Heart right ventricle (tissue), 16 donors: Measurements from ENCODE around the gene NXN. TPM values are rescaled to one million over a fixed set of nuclear protein-coding genes. Genes with fewer than 3 reads are reported as not detected.
"Not testable (repeated sequence)": the region's sequence is repeated elsewhere in the genome, so short reads cannot be mapped to it uniquely, and the experiment has no call there.

Experiments used
- ATAC-seq, 8 donors: fragments of 200-7000 bp; cut with Tn5 transposase; one replicate each; pipeline ENCODE4 v1.9.1; 2020; ENCODE audit warnings: mild to moderate bottlenecking in 8 of 8, moderate library complexity in 8 of 8, moderate number of reproducible peaks in 1 of 8
- DNase-seq, 2 donors: peaks; one replicate each; pipeline ENCODE4 v3.0.0-alpha.2; 2020
- H3K27ac ChIP-seq, 10 donors: fragments of 200-600 bp; sonication (generic) in 2 of 10; one replicate each; pipeline versions ENCODE4 v1.5.0 to v1.8.0; 2020 to 2022; ENCODE audit warnings: mild to moderate bottlenecking in 3 of 10
- H3K27me3 ChIP-seq, 7 donors: fragments of 200-600 bp; one replicate each; pipeline ENCODE4 v1.8.0; 2021 to 2022; ENCODE audit warnings: mild to moderate bottlenecking in 2 of 7
- H3K36me3 ChIP-seq, 9 donors: fragments of 200-600 bp; sonication (generic) in 1 of 9; one replicate each; pipeline versions ENCODE4 v1.5.0 to v1.8.0; 2020 to 2022; ENCODE audit warnings: mild to moderate bottlenecking in 2 of 9
- H3K4me1 ChIP-seq, 9 donors: fragments of 200-600 bp; sonication (generic) in 1 of 9; one replicate each; pipeline versions ENCODE4 v1.5.0 to v1.8.0; 2020 to 2022; ENCODE audit warnings: mild to moderate bottlenecking in 4 of 9
- H3K4me3 ChIP-seq, 10 donors: fragments of 200-600 bp; sonication (generic) in 2 of 10; one replicate each; pipeline versions ENCODE4 v1.5.0 to v1.8.0; 2020 to 2022; ENCODE audit warnings: mild to moderate bottlenecking in 7 of 10, moderate library complexity in 2 of 10
- H3K9me3 ChIP-seq, 11 donors: fragments of 200-600 bp in 10 of 11; sonication (generic) in 2 of 11; one replicate each; pipeline versions ENCODE4 v1.5.0 to v1.8.0; 2013 to 2022; ENCODE audit warnings: mild to moderate bottlenecking in 2 of 11, control low read depth in 1 of 11, moderate library complexity in 1 of 11
- WGBS, 2 donors: extraction: QIAGEN DNeasy Blood & Tissue Kit; methylation state at CpG; one replicate each; pipeline ENCODE4 v1.1.7; 2013; ENCODE audit warnings: inconsistent platforms in 1 of 2; 5-methylcytosine and 5-hydroxymethylcytosine counted together
- intact Hi-C, 10 donors: fragments of 100-400 bp; cut with DNase I; formaldehyde crosslinking; loops; one replicate each; pipeline versions ENCODE4 v1.11.1 to v1.14.2; 2022
- polyA plus RNA-seq, 2 donors: library from polyadenylated mRNA; stranded (reverse); fragments of 200-250 nt; gene quantifications; one replicate each; pipeline ENCODE4 v1.2.3, GENCODE V29; 2013
- total RNA-seq, 10 donors: library from RNA; stranded (reverse); fragmentation: NEBNext Ultra II Directional in 3 of 10; extraction: Animal tissue kit (Norgen Biotek cat#: 25700) in 3 of 10; gene quantifications; one replicate each; pipeline versions ENCODE4 v1.2.1 to v1.2.4, GENCODE V29; 2021 to 2023
- TF ChIP-seq, protein P1 (sequence below), 9 donors: fragments of 200-600 bp; sonication (generic) in 2 of 9; IDR thresholded peaks; one replicate each; pipeline versions ENCODE4 v1.5.0 to v1.8.0; 2021 to 2022; ENCODE audit warnings: antibody characterized with exemption in 9 of 9, mild to moderate bottlenecking in 5 of 9, moderate library complexity in 1 of 9
- donor health status: Arrhythmogenic right ventricular cardiomyopathy.
- donor health status: ischemic (EF 13 %, LVEDD 7.1; RV severe dilation, severe dysfunction).
- donor health status: healthy with polysubstance abuse.
- donor health status: DM: no; HTN: yes; CAD: no.
- donor health status: DM: no; HTN: no; CAD: no.
- donor health status: ischemic (EF 25% LVEDD 6.9; RV normal size, moderate dysfunction).
- donor health status: ischemic (EF 25% LVEDD 5.7; RV mildly dilated, moderate dysfunction).
- donor health status: healthy.
- donor health status: DM: yes; HTN: yes; CAD: no.
- donor health status: Ischemic cardiomyopathy.
- donor health status: ischemic (EF 35%, LVEDD 5.7; RV mildly dilated, moderate dysfunction).
- donor health status: nonischemic (EF 11% LVEDD 7.7; RV severe dilation, severe dysfunction).
- donor health status: DM: yes; HTN: yes; CAD: no.
- donor health status: PGD.
- donor health status: ischemic (EF 29% LVEDD 5.4; RV normal size, mild dysfunction).
- donor health status: nonischemic (EF 23%, LVEDD 6.1; RV moderate dilation, normal function).

The NXN gene
- total and polyA plus RNA-seq, 12 donors = 9.9 to 24.4 (median 15.9) TPM

GRCh38 chr17:773016-773415, 206.6 kb downstream of the NXN start:
- Histone ChIP-seq H3K4me3 (no peak overlapping the region), H3K36me3 (peaks cover 0 to 100% (median 52%) of the 10 kb centered on the region in 9 donors), H3K27ac (no peak overlapping the region), H3K4me1 (no peaks in the 10 kb centered on the region), H3K27me3 (no peaks in the 10 kb centered on the region), H3K9me3 (no peaks in the 10 kb centered on the region)
- 78 to 88% methylated on average over 5 of the region's 5 CpGs for WGBS, 2 donors
- TF ChIP-seq, protein P1, sequence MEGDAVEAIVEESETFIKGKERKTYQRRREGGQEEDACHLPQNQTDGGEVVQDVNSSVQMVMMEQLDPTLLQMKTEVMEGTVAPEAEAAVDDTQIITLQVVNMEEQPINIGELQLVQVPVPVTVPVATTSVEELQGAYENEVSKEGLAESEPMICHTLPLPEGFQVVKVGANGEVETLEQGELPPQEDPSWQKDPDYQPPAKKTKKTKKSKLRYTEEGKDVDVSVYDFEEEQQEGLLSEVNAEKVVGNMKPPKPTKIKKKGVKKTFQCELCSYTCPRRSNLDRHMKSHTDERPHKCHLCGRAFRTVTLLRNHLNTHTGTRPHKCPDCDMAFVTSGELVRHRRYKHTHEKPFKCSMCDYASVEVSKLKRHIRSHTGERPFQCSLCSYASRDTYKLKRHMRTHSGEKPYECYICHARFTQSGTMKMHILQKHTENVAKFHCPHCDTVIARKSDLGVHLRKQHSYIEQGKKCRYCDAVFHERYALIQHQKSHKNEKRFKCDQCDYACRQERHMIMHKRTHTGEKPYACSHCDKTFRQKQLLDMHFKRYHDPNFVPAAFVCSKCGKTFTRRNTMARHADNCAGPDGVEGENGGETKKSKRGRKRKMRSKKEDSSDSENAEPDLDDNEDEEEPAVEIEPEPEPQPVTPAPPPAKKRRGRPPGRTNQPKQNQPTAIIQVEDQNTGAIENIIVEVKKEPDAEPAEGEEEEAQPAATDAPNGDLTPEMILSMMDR (IDR thresholded peaks at IDR 0.05) = no peak
- ATAC-seq (no peak), DNase-seq (no peak)
- intact Hi-C loops = no loop called here

- H3K9me3 ChIP-seq = no peaks in the 10 kb centered on the region
- TF ChIP-seq, protein P1 (IDR thresholded peaks at IDR 0.05) = no peak
- no peaks in the 10 kb centered on the region for H3K27me3 ChIP-seq
- WGBS, 2 donors = 43 to 74% methylated on average over 3 of the region's 3 CpGs
- peaks cover 0 to 99% (median 38%) of the 10 kb centered on the region in 9 donors for H3K36me3 ChIP-seq
- no peak overlapping the region for H3K4me3 ChIP-seq
- DNase-seq = no peak
- peak in 1 of 8 donors; percentile 22 for ATAC-seq
- intact Hi-C loops = no loop called here
- H3K4me1 ChIP-seq = no peaks in the 10 kb centered on the region
- H3K27ac ChIP-seq = peak overlapping the region in 3 of 10 donors; percentile 7 to 64 (median 36)
Measured at GRCh38 chr17:767076-767475, 212.5 kb downstream of the NXN start.

DNA sequence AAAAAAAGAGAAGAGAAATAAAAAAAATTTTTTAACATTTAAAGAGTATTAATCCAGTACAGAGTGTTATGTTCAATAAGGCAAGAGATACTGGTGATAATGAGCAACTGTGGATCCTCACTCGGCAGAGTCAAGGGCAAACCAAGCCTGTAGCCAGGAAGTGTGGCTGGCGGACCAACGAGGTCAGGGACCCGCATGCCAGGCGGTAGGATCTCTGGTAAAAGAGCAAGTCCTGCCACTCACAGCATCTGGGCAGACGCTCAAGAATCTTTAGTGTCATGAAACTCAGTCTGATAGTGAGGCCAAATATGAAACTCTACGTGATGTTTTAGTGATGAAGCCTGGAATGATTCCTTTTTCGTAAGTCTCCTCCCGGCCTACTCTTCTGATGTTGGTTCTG, 219.2 kb downstream of the NXN start:
- Histone ChIP-seq H3K4me1 (peaks cover 0 to 26% (median 0%) of the 10 kb centered on the region in 9 donors), H3K27ac (peak overlapping the region in 8 of 10 donors; percentile 38 to 82 (median 72)), H3K27me3 (no peaks in the 10 kb centered on the region), H3K9me3 (no peaks in the 10 kb centered on the region), H3K36me3 (peaks cover 0 to 91% (median 21%) of the 10 kb centered on the region in 9 donors), H3K4me3 (no peak overlapping the region)
- 45 to 59% methylated on average over 9 of the region's 9 CpGs for WGBS, 2 donors
- ATAC-seq (peak; percentile 69 to 91 (median 84)), DNase-seq (peak; percentile 42 to 62)
- TF ChIP-seq, protein P1 (IDR thresholded peaks at IDR 0.05) = no peak
- intact Hi-C loops = no loop called here

DNA sequence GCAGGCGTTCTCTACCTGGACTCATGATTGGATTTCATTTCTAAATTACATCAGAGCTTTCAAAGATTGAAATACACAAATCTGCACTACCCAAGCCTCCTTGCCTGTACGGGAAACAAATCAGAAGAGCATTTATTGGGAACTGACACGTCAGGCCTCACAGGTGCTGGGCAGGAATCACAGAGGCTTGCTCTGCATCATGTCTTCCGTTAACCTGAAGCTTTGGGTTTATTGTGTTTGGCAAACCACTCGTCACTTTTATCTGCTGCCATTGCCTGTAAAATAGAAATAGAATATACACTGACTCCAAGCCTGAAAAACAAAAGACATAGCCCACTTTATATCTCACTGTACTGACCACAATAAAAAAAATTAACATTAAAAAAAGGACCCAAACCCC, 219.6 kb downstream of the NXN start:
- intact Hi-C loops = no loop called here
- peak overlapping the region in 8 of 10 donors; percentile 38 to 82 (median 72) for H3K27ac ChIP-seq
- TF ChIP-seq, protein P1 (IDR thresholded peaks at IDR 0.05) = no peak

GRCh38 chr17:756010-756567, 223.5 kb downstream of the NXN start:
- WGBS, 2 donors = 38 to 56% methylated on average over 15 of the region's 15 CpGs
- peaks cover 0 to 50% (median 10%) of the 10 kb centered on the region in 9 donors for H3K36me3 ChIP-seq
- peaks cover 3 to 38% (median 10%) of the 10 kb centered on the region in 9 donors for H3K4me1 ChIP-seq
- intact Hi-C loops, H3K27me3 ChIP-seq, DNase-seq, H3K4me3 ChIP-seq, H3K9me3 ChIP-seq, ATAC-seq: not testable (repeated sequence)
- peak overlapping the region in 6 of 10 donors; percentile 22 to 77 (median 56) for H3K27ac ChIP-seq

More for the DNA sequence above, 219.6 kb downstream of the NXN start:
- no peak for DNase-seq
- Histone ChIP-seq H3K4me3 (no peak overlapping the region), H3K4me1 (peaks cover 0 to 26% (median 0%) of the 10 kb centered on the region in 9 donors), H3K9me3 (no peaks in the 10 kb centered on the region), H3K27me3 (no peaks in the 10 kb centered on the region), H3K36me3 (peaks cover 0 to 87% (median 17%) of the 10 kb centered on the region in 9 donors)
- ATAC-seq = peak in 3 of 8 donors; percentile 4 to 24 (median 9)
- WGBS, 2 donors = 73 to 77% methylated on average over 5 of the region's 5 CpGs

GRCh38 chr17:755319-755961, 224.1 kb downstream of the NXN start:
- peak overlapping the region in 6 of 10 donors; percentile 22 to 77 (median 56) for H3K27ac ChIP-seq
- not testable (repeated sequence) for H3K4me3 ChIP-seq

More at GRCh38 chr17:755319-755961, 224.1 kb downstream of the NXN start:
- H3K4me1 ChIP-seq = peaks cover 3 to 40% (median 16%) of the 10 kb centered on the region in 9 donors
- 94 to 95% methylated on average over 9 of the region's 9 CpGs for WGBS, 2 donors
- intact Hi-C loops, H3K27me3 ChIP-seq, DNase-seq, H3K9me3 ChIP-seq, ATAC-seq: not testable (repeated sequence)
- H3K36me3 ChIP-seq = peaks cover 0 to 43% (median 10%) of the 10 kb centered on the region in 9 donors
